IMR-90 (cell line): ENCODE measurements around the gene ZNFX1. TPM values are rescaled to one million over a fixed set of nuclear protein-coding genes. Genes with fewer than 3 reads are reported as not detected.

Experiments
- ATAC-seq: fragments of 200-7000 bp; cut with Tn5 transposase; 2 replicates; pipeline ENCODE4 v1.9.1; 2020; ENCODE audit warnings: low read depth, mild to moderate bottlenecking, moderate library complexity
- BruUV-seq: library from RNA; stranded (reverse); fragments of 400-500 nt; replicated peaks from 2 replicates; lab custom pipeline; 2021; lab: Mats Ljungman, UMichigan
- CTCF ChIA-PET: fragments of 300-600 bp; formaldehyde crosslinking; extraction: SDS; loops from one replicate; lab custom pipeline; 2021; ENCODE audit warnings: antibody characterized with exemption; lab: Yijun Ruan, JAX
- POLR2A ChIA-PET: fragments of 300-600 bp; sonication (Branson Sonifier 250); formaldehyde crosslinking; loops from one replicate; lab custom pipeline; 2022; ENCODE audit warnings: antibody characterized with exemption; ENCODE audit not compliant: unreplicated experiment; lab: Charles Lee
- DNase-seq: peaks from one replicate; pipeline ENCODE4 v3.0.0; 2013
- H2AFZ ChIP-seq: replicated peaks from 2 replicates; pipeline ENCODE3; 2013; ENCODE audit warnings: low read length, mild to moderate bottlenecking; ENCODE audit not compliant: poor library complexity
- H2AK5ac ChIP-seq: 2 replicates; pipeline ENCODE4 v1.6.1; 2013; ENCODE audit warnings: low read depth, low read length, inconsistent platforms
- H2AK9ac ChIP-seq: replicated peaks from 2 replicates; pipeline ENCODE3; 2013; ENCODE audit warnings: mild to moderate bottlenecking, low read depth, low read length, moderate library complexity; ENCODE audit not compliant: poor library complexity
- H2BK120ac ChIP-seq: 2 replicates; pipeline ENCODE4 v1.6.1; 2013; ENCODE audit warnings: low read depth, low read length, inconsistent platforms
- H2BK15ac ChIP-seq: 3 replicates; pipeline ENCODE4 v1.6.1; 2013; ENCODE audit warnings: low read depth, low read length, inconsistent platforms
- H2BK20ac ChIP-seq: 2 replicates; pipeline ENCODE4 v1.6.1; 2013; ENCODE audit warnings: low read depth, mild to moderate bottlenecking, inconsistent platforms, low read length, moderate library complexity
- H2BK5ac ChIP-seq: 2 replicates; pipeline ENCODE4 v1.6.1; 2013; ENCODE audit warnings: mild to moderate bottlenecking, low read depth, low read length, inconsistent platforms; ENCODE audit not compliant: poor library complexity, severe bottlenecking
- H3K14ac ChIP-seq: replicated peaks from 2 replicates; pipeline ENCODE4 v1.6.1; 2013; ENCODE audit warnings: low read depth, low read length, inconsistent platforms
- H3K18ac ChIP-seq: 2 replicates; pipeline ENCODE4 v1.6.1; 2013; ENCODE audit warnings: low read depth, low read length, control low read depth
- H3K23ac ChIP-seq: 2 replicates; pipeline ENCODE4 v1.6.1; 2013; ENCODE audit warnings: low read depth, low read length, inconsistent platforms
- H3K27ac ChIP-seq: 2 replicates; pipeline ENCODE4 v1.5.1; 2013; ENCODE audit warnings: mild to moderate bottlenecking, control low read depth, low read length; ENCODE audit not compliant: insufficient read depth
- H3K27me3 ChIP-seq: 2 replicates; pipeline ENCODE4 v1.6.1; 2013; ENCODE audit warnings: low read length; ENCODE audit not compliant: control insufficient read depth, insufficient read depth
- H3K36me3 ChIP-seq: 2 replicates; pipeline ENCODE4 v1.6.1; 2013; ENCODE audit warnings: low read length, mixed read lengths; ENCODE audit not compliant: control insufficient read depth, insufficient read depth
- H3K4ac ChIP-seq: 2 replicates; pipeline ENCODE4 v1.6.1; 2013; ENCODE audit warnings: low read depth, low read length, inconsistent platforms
- H3K4me1 ChIP-seq: 2 replicates; pipeline ENCODE4 v1.6.1; 2013; ENCODE audit warnings: low read length, mixed read lengths; ENCODE audit not compliant: control insufficient read depth, insufficient read depth
- H3K4me2 ChIP-seq: 2 replicates; pipeline ENCODE4 v1.6.1; 2013; ENCODE audit warnings: low read depth, mild to moderate bottlenecking, control low read depth, low read length, moderate library complexity
- H3K4me3 ChIP-seq: 2 replicates; pipeline ENCODE4 v1.5.1; 2013; ENCODE audit warnings: low read depth, mild to moderate bottlenecking, control low read depth, low read length, moderate library complexity; ENCODE audit not compliant: insufficient read depth
- H3K56ac ChIP-seq: 2 replicates; pipeline ENCODE4 v1.6.1; 2013; ENCODE audit warnings: low read length, inconsistent platforms; ENCODE audit not compliant: insufficient read depth; ENCODE audit errors: extremely low read depth
- H3K79me1 ChIP-seq, 2 experiments: 2 replicates each; pipeline ENCODE4 v1.6.1; 2013; ENCODE audit warnings: low read length in 2 of 2, inconsistent platforms in 1 of 2, low read depth in 1 of 2
- H3K9ac ChIP-seq: 2 replicates; pipeline ENCODE4 v1.6.1; 2013; ENCODE audit warnings: low read depth, low read length, control low read depth
- H3K9me1 ChIP-seq: 2 replicates; pipeline ENCODE4 v1.6.1; 2013; ENCODE audit warnings: low read length, inconsistent platforms; ENCODE audit not compliant: insufficient read depth
- H3K9me3 ChIP-seq: 2 replicates; pipeline ENCODE4 v1.6.1; 2013; ENCODE audit warnings: low read length; ENCODE audit not compliant: control insufficient read depth, insufficient read depth
- H4K20me1 ChIP-seq: 2 replicates; pipeline ENCODE4 v1.6.1; 2013; ENCODE audit warnings: low read length, inconsistent platforms; ENCODE audit not compliant: insufficient read depth
- H4K5ac ChIP-seq: 2 replicates; pipeline ENCODE4 v1.6.1; 2013; ENCODE audit warnings: mild to moderate bottlenecking, low read depth, low read length, control low read depth
- H4K8ac ChIP-seq, 2 experiments: 2 replicates each; pipeline ENCODE4 v1.6.1; 2013; ENCODE audit warnings: low read depth in 2 of 2, low read length in 2 of 2, control low read depth in 1 of 2, inconsistent platforms in 1 of 2
- H4K91ac ChIP-seq: 2 replicates; pipeline ENCODE4 v1.6.1; 2013; ENCODE audit warnings: low read depth, low read length, inconsistent platforms; ENCODE audit not compliant: insufficient read depth
- BHLHE40 ChIP-seq: fragments of 150-350 bp; IDR thresholded peaks from 2 replicates; pipeline ENCODE4 v1.6.1; 2016; ENCODE audit warnings: mild to moderate bottlenecking, low read depth, low read length
- CEBPB ChIP-seq: IDR thresholded peaks from 2 replicates; pipeline ENCODE4 v1.6.1; 2012; ENCODE audit warnings: low read depth, low read length, improper control_type of control experiment
- CHD1 ChIP-seq: IDR thresholded peaks from 2 replicates; pipeline ENCODE4 v1.6.1; 2012; ENCODE audit warnings: low read depth, low read length, improper control_type of control experiment
- FOS ChIP-seq: fragments of 150-350 bp; IDR thresholded peaks from 2 replicates; pipeline ENCODE4 v1.6.1; 2016; ENCODE audit warnings: low read depth, low read length
- MAFK ChIP-seq: IDR thresholded peaks from 2 replicates; pipeline ENCODE4 v1.6.1; 2012; ENCODE audit warnings: low read depth, low read length, improper control_type of control experiment
- MAZ ChIP-seq: IDR thresholded peaks from 2 replicates; pipeline ENCODE4 v1.6.1; 2012; ENCODE audit warnings: low read depth, mild to moderate bottlenecking, low read length, improper control_type of control experiment, moderate library complexity, borderline replicate concordance
- MXI1 ChIP-seq: IDR thresholded peaks from 2 replicates; pipeline ENCODE4 v1.6.1; 2012; ENCODE audit warnings: low read depth, mild to moderate bottlenecking, low read length, moderate library complexity, borderline replicate concordance
- NFE2L2 ChIP-seq: fragments of 150-350 bp; IDR thresholded peaks from 2 replicates; pipeline ENCODE4 v1.6.1; 2016; ENCODE audit warnings: low read depth, mild to moderate bottlenecking, low read length
- POLR2A ChIP-seq: IDR thresholded peaks from 2 replicates; pipeline ENCODE4 v1.6.1; 2012; ENCODE audit warnings: mild to moderate bottlenecking, low read depth, low read length
- RAD21 ChIP-seq: IDR thresholded peaks from 2 replicates; pipeline ENCODE4 v1.6.1; 2012; ENCODE audit warnings: low read length, improper control_type of control experiment
- RCOR1 ChIP-seq: IDR thresholded peaks from 2 replicates; pipeline ENCODE4 v1.6.1; 2012; ENCODE audit warnings: mild to moderate bottlenecking, low read length, improper control_type of control experiment; ENCODE audit not compliant: insufficient replicate concordance
- RFX5 ChIP-seq: IDR thresholded peaks from 2 replicates; pipeline ENCODE4 v1.8.0; 2012; ENCODE audit warnings: low read depth, mild to moderate bottlenecking, low read length, moderate library complexity
- SMC3 ChIP-seq: fragments of 150-350 bp; IDR thresholded peaks from 2 replicates; pipeline ENCODE4 v1.6.1; 2016; ENCODE audit warnings: low read depth, mild to moderate bottlenecking, antibody characterized with exemption, low read length, moderate library complexity
- WGBS, 2 experiments: methylation state at CpG; one replicate each; pipeline versions ENCODE4 v1.1.5 to v1.1.7; 2013; ENCODE audit warnings: missing lambda C conversion rate in 2 of 2; ENCODE audit not compliant: insufficient read length in 1 of 2; ENCODE audit errors: extremely low coverage in 2 of 2; 5-methylcytosine and 5-hydroxymethylcytosine counted together
- dilution Hi-C: fragments of 300-500 bp; cut with HindIII; formaldehyde crosslinking; loops from one replicate; pipeline ENCODE4 v1.14.3; 2018; ENCODE audit warnings: low sequenced_read_pairs; ENCODE audit not compliant: unreplicated experiment
- in situ Hi-C: fragments of 300-500 bp; cut with MboI; formaldehyde crosslinking; loops from 3 replicates; pipeline ENCODE4 v1.14.3; 2019; ENCODE audit warnings: low sequenced_read_pairs, inconsistent platforms, mixed read lengths
- intact Hi-C: fragments of 100-400 bp; cut with micrococcal nuclease; formaldehyde crosslinking; loops from 2 replicates; pipeline ENCODE4 v1.10.0; 2022
- polyA plus RNA-seq, 3 experiments: library from polyadenylated mRNA; depleted of rRNA; stranded (reverse); fragments of >200 nt; gene quantifications; 2 replicates each; pipeline ENCODE4 v1.2.3, GENCODE V29; 2012; ENCODE audit warnings: low replicate concordance in 1 of 3
- total RNA-seq: library from RNA; depleted of rRNA; stranded (reverse); fragments of >200 nt; gene quantifications from 2 replicates; pipeline ENCODE4 v1.2.3, GENCODE V29; 2012
- TF ChIP-seq, protein P1 (sequence below): fragments of 150-350 bp; IDR thresholded peaks from 2 replicates; pipeline ENCODE4 v1.6.1; 2017; ENCODE audit warnings: mild to moderate bottlenecking, antibody characterized with exemption, low read length, low read depth
- TF ChIP-seq, protein P2 (sequence below): conservative IDR thresholded peaks from 2 replicates; pipeline ENCODE4 v1.5.1; 2012; ENCODE audit warnings: mild to moderate bottlenecking, low read depth, low read length, improper control_type of control experiment
- TF ChIP-seq, protein P3 (sequence below): fragments of 150-350 bp; IDR thresholded peaks from 2 replicates; pipeline ENCODE4 v1.6.1; 2016; ENCODE audit warnings: low read depth, mild to moderate bottlenecking, low read length, moderate library complexity, borderline replicate concordance

Gene ZNFX1
- total and polyA plus RNA-seq, 2 of the 4 experiments (the other 2 are of a cell fraction): 10.9 to 60.9 TPM

DNA sequence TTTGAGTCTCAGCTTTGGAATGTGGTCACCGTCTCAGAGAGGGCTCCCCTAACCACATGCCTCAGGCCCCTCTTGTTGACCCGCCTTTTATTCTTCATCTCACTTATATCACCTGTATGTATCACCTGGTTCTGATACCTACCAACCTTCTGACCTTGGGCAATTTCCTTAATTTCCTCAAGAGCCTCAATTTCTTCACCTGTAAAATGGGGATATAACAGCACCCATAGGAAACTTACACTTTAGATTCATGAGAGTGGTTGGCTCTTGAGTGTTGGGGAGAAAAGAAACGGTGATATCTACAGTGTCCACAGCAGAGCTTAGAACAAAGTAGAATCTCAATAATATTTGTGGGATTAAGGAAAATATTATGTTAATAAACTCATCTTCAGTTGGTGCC is 62.6 kb downstream of the ZNFX1 start:
- no TSS peak for BruUV-seq

More for the DNA sequence above, 62.6 kb downstream of the ZNFX1 start:
- Histone ChIP-seq H4K8ac (no peak overlapping the region), H2BK120ac (no peak overlapping the region), H2BK5ac (no peak overlapping the region), H4K20me1 (no peaks in the 10 kb centered on the region), H2AK5ac (no peak overlapping the region), H2AFZ (no peak overlapping the region), H3K9me3 (peaks cover 2% of the 10 kb centered on the region; the same call in 1 of the 2 replicates), H4K91ac (no peak overlapping the region), H3K4ac (no peak overlapping the region), H3K14ac (no peak overlapping the region), H4K5ac (no peak overlapping the region), H3K36me3 (no peaks in the 10 kb centered on the region), H3K4me1 (peaks cover 1% of the 10 kb centered on the region; the same call in 1 of the 2 replicates), H3K18ac (no peak overlapping the region), H3K4me3 (no peak overlapping the region), H3K27me3 (no peaks in the 10 kb centered on the region), H2AK9ac (no peak overlapping the region), H3K9me1 (no peaks in the 10 kb centered on the region), H3K4me2 (no peak overlapping the region), H3K79me1 (peaks cover 8 to 13% of the 10 kb centered on the region in 2 experiments; a peak in 3 of 4 replicates), H3K23ac (no peak overlapping the region), H3K56ac (no peak overlapping the region), H3K27ac (no peak overlapping the region), H2BK20ac (no peak overlapping the region), H3K9ac (no peak overlapping the region), H2BK15ac (no peak overlapping the region)
- in situ Hi-C loops (loop anchor here (5.0 kb wide), 1 partner anchor 83 kb away; no protein-coding TSS in a partner anchor), intact Hi-C loops (loop anchor here (5.0 kb wide), 1 partner anchor 573 kb away; no protein-coding TSS in a partner anchor), dilution Hi-C loops (no loop called here)
- no peak for DNase-seq
- ChIA-PET POLR2A (no interaction called here), CTCF (no interaction called here)
- no peak for ATAC-seq
- TF ChIP-seq FOS: no peak
- no peak for TF ChIP-seq CHD1
- TF ChIP-seq, protein P1, sequence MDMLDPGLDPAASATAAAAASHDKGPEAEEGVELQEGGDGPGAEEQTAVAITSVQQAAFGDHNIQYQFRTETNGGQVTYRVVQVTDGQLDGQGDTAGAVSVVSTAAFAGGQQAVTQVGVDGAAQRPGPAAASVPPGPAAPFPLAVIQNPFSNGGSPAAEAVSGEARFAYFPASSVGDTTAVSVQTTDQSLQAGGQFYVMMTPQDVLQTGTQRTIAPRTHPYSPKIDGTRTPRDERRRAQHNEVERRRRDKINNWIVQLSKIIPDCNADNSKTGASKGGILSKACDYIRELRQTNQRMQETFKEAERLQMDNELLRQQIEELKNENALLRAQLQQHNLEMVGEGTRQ: no peak
- TF ChIP-seq RFX5: no peak
- no peak for TF ChIP-seq RCOR1
- no peak for TF ChIP-seq RAD21
- TF ChIP-seq, protein P2, sequence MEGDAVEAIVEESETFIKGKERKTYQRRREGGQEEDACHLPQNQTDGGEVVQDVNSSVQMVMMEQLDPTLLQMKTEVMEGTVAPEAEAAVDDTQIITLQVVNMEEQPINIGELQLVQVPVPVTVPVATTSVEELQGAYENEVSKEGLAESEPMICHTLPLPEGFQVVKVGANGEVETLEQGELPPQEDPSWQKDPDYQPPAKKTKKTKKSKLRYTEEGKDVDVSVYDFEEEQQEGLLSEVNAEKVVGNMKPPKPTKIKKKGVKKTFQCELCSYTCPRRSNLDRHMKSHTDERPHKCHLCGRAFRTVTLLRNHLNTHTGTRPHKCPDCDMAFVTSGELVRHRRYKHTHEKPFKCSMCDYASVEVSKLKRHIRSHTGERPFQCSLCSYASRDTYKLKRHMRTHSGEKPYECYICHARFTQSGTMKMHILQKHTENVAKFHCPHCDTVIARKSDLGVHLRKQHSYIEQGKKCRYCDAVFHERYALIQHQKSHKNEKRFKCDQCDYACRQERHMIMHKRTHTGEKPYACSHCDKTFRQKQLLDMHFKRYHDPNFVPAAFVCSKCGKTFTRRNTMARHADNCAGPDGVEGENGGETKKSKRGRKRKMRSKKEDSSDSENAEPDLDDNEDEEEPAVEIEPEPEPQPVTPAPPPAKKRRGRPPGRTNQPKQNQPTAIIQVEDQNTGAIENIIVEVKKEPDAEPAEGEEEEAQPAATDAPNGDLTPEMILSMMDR: no peak
- no peak for TF ChIP-seq MAFK
- TF ChIP-seq SMC3: no peak
- no peak for TF ChIP-seq NFE2L2
- TF ChIP-seq POLR2A: no peak
- TF ChIP-seq, protein P3, sequence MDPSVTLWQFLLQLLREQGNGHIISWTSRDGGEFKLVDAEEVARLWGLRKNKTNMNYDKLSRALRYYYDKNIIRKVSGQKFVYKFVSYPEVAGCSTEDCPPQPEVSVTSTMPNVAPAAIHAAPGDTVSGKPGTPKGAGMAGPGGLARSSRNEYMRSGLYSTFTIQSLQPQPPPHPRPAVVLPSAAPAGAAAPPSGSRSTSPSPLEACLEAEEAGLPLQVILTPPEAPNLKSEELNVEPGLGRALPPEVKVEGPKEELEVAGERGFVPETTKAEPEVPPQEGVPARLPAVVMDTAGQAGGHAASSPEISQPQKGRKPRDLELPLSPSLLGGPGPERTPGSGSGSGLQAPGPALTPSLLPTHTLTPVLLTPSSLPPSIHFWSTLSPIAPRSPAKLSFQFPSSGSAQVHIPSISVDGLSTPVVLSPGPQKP: no peak
- TF ChIP-seq BHLHE40: no peak
- no peak for TF ChIP-seq CEBPB
- no peak for TF ChIP-seq MAZ
- TF ChIP-seq MXI1: no peak
- WGBS, 2 experiments: 67% methylated on average over 1 of the region's 3 CpGs; no CpG with 5 or more reads in 1 of the 2 experiments
